ENCODE measurements around the gene COPS7B.

COPS7B gene

GRCh38 chr2:231785822-231786176 is 446 bp upstream of the COPS7B start:
- no peak for DNase-seq (ENCODE audit: low read depth)

- no peak for DNase-seq (ENCODE audit: low read depth)
These were observed 660 bp downstream of the COPS7B start for GRCh38 chr2:231786917-231787292.

- DNase-seq (ENCODE audit: low read depth) = no peak
These were observed 4.9 kb downstream of the COPS7B start for GRCh38 chr2:231791107-231791506.

- no peak for DNase-seq (ENCODE audit: low read depth)
These were observed 8.1 kb downstream of the COPS7B start for GRCh38 chr2:231794383-231794782.

- peak; percentile 86 for DNase-seq (ENCODE audit: low read depth)
These were observed 9.5 kb downstream of the COPS7B start for GRCh38 chr2:231795525-231796327.

- DNase-seq (ENCODE audit: low read depth) = peak; percentile 50
These were observed 14.3 kb downstream of the COPS7B start for GRCh38 chr2:231800493-231801091.

- no peak for DNase-seq (ENCODE audit: low read depth)
These were observed 17.4 kb downstream of the COPS7B start for GRCh38 chr2:231803501-231804138.

- peak; percentile 67 for DNase-seq (ENCODE audit: low read depth)
These were observed 20.8 kb downstream of the COPS7B start for GRCh38 chr2:231807020-231807419.

- peak; percentile 91 for DNase-seq (ENCODE audit: low read depth)
These were observed 24.7 kb downstream of the COPS7B start for GRCh38 chr2:231810905-231811304.

GRCh38 chr2:231816327-231817026 is 30.2 kb downstream of the COPS7B start:
- no peak for DNase-seq (ENCODE audit: low read depth)

GRCh38 chr2:231819447-231820042 is 33.3 kb downstream of the COPS7B start:
- no peak for DNase-seq (ENCODE audit: low read depth)

GRCh38 chr2:231820786-231821303 is 34.6 kb downstream of the COPS7B start:
- DNase-seq (ENCODE audit: low read depth) = peak; percentile 3

GRCh38 chr2:231821908-231822307 is 35.7 kb downstream of the COPS7B start:
- no peak for DNase-seq (ENCODE audit: low read depth)

- DNase-seq (ENCODE audit: low read depth) = no peak
These were observed 66.9 kb downstream of the COPS7B start for GRCh38 chr2:231853105-231853504.

- no peak for DNase-seq (ENCODE audit: low read depth)
These were observed 68.4 kb downstream of the COPS7B start for GRCh38 chr2:231854616-231855125.

- DNase-seq (ENCODE audit: low read depth) = no peak
These were observed 70.7 kb downstream of the COPS7B start for GRCh38 chr2:231856959-231857358.

All from EH (cell line).